HG03442 (cell line): ENCODE results near the gene SLC22A17.
A peak's percentile ranks its signal among the peaks of the same experiment; 100 is the strongest.

Experiments
- ATAC-seq: cut with Tn5 transposase; IDR thresholded peaks from one replicate; pipeline ENCODE4 v1.9.1; 2021; ENCODE audit warnings: mild to moderate bottlenecking, moderate library complexity; ENCODE audit not compliant: unreplicated experiment

Gene SLC22A17

GRCh38 chr14:23382276-23382675, 29.6 kb upstream of the SLC22A17 start:
- ATAC-seq: no peak

GRCh38 chr14:23381871-23382270, 29.2 kb upstream of the SLC22A17 start:
- no peak for ATAC-seq

DNA sequence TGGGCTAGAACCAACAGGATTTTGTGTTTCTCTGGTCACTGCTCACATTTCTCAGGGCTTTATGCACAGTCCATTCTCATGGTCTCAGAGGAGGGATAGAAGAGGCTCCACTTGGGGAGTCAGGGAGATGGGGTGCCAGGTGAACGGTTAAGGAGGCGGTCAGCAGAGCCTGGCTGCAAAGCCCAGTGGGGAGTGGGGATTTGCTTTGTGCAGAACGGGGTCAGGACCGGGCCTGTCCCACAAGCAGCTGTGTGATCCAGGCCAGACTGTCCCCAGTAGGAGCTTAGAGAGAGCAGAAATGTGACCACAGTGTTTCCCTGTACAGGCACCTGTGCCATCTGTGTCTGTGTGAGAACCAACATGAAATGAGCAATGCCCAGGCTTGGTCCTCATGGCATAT, 28.3 kb upstream of the SLC22A17 start:
- no peak for ATAC-seq

DNA sequence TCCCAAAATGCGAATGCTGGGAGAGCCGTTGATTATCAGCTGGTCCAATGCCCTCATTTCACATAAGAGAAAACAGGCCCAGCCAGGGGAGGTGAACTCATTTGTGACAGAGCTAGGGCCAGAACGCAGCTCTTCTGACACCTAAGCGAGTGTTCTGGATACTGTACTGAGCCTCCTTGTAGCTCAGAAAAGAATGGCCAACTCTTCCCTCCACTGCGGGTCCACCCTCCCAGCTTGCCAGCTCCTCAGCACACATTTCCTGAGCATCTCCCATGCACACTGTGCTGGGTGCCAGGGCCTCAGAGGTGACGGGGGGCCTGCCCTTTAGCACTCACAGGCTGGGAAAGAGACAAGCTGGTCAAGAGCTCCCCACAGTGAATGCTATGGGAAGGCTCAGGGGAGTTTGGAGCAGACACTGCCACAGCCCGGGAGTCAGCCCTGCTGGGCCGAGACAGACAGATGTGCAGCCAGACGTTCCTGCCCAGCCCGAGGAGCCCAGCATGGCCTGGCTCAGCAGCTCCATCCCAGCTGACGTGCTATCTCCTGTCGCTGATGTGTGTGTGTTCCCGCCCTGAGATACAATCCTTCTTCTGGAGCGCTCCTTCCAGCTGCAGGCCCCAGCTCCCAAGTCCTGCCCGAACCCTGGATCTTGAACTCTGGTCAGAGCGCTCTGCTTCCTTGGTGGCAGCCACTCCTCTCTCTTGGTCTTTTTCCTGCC, 27.7 kb upstream of the SLC22A17 start:
- ATAC-seq: no peak

DNA sequence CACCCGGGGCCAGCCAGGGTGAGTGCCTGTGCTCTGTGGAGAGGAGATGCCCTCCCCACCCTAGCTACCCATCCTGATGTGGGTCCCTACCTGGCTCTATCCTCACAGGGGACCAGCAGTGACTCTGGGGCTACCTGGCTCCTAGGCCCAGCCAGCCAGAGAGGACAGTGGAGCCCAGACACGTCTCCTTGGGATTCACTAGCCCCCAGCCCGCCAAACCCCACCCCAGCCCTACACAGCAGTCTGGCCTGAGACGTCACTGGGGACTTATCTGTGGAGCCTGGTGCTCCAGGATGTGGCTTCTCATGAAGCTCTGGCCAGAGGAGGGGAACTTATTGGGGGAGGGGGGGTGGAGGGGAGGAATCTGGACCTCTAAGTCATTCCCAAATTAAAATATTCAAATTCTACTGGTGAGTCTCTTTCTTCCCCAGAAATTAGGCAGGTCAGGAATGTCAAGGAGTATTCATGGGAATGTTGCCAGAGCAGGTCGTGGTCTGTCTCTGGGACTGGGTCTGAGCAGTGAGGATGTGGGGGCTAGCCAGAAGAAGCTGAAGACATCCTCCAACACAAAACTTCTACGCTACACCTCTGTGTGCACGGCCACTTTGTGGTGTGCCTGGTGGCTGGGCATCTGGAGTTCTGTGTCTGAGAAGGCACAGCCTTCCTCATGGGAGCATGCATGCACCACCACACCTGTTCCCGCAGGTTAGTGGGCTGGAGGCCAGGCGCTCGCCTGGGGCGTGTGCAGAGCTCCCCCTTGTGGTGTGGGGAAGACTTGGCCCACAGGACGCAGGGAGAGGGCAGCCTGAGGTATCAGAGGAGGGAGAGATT, 26.9 kb upstream of the SLC22A17 start:
- ATAC-seq: peak; percentile 46

GRCh38 chr14:23378612-23379220, 26.0 kb upstream of the SLC22A17 start:
- ATAC-seq: no peak

- no peak for ATAC-seq
Measured at GRCh38 chr14:23377573-23378563, 25.2 kb upstream of the SLC22A17 start.

DNA sequence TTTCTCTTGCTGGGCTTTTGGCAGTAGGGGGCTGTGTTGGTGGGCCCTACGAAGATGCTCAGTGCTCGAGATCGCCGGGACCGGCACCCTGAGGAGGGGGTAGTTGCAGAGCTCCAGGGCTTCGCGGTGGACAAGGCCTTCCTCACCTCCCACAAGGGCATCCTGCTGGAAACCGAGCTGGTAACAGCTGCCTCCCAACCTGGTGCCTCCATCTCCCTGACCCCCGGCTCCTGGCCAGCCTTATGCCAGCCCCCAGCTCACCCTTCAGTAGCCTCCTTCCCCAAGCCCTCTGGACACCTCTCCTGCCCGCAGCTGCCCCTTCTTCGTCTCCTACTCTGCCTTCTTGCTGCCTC, 24.5 kb upstream of the SLC22A17 start:
- ATAC-seq: no peak

DNA sequence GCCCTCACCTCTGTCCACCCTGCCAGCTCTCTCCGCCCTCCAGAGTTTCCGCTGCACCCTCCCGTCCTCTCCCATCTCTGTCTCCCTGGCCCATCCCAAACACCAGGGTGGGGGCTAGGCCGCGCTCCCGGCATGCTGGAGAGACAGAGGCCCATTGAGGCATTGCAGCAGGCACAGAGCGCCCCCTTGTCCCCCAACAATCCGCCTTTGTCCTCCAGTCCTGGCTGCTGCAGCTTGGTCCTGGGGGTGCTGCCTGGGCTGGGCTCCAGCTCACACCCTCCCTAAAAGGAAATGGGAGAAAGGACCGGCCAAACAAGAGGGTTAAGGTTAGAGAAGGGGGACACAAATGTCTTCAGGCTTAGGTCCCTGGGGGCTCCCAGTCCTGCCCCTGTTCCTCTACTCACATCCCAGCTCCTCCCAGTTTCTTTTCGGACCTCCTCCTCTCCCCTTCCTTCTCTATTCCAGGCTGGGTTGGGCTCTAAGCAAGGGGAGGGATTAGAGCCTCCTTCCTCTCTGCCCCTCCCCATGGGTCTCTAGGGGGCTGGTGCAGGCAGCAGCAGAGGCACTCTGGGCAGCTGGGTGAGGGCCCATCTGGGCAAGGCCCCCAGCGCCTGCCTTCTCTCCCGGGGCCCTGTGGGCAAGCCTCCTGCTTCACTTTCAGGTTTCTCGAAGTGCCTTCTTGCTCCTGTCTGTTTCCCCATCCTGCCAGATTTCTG, 24.0 kb upstream of the SLC22A17 start, which contains the start of gene CMTM5:
TSS of gene CMTM5 (plus strand) at position 565 of the 716 bp plus-strand sequence. CDS start 206 bp downstream, outside the sequence.
- ATAC-seq: no peak

DNA sequence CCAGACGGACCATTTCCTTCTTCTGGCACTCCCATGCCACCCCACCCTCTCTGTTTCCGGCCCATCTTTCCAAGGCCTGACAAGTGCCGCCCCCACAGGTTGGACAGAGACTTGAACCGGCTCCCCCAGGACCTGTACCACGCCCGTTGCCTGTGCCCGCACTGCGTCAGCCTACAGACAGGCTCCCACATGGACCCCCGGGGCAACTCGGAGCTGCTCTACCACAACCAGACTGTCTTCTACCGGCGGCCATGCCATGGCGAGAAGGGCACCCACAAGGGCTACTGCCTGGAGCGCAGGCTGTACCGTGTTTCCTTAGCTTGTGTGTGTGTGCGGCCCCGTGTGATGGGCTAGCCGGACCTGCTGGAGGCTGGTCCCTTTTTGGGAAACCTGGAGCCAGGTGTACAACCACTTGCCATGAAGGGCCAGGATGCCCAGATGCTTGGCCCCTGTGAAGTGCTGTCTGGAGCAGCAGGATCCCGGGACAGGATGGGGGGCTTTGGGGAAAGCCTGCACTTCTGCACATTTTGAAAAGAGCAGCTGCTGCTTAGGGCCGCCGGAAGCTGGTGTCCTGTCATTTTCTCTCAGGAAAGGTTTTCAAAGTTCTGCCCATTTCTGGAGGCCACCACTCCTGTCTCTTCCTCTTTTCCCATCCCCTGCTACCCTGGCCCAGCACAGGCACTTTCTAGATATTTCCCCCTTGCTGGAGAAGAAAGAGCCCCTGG, 23.0 kb upstream of the SLC22A17 start:
- no peak for ATAC-seq

GRCh38 chr14:23373041-23373440, 20.4 kb upstream of the SLC22A17 start:
- no peak for ATAC-seq

GRCh38 chr14:23372509-23372908, 19.8 kb upstream of the SLC22A17 start, which contains the start of gene IL25:
Gene IL25 (plus strand): TSS chr14:23372809.
- ATAC-seq: no peak

- no peak for ATAC-seq
Measured at GRCh38 chr14:23371865-23372264, 19.2 kb upstream of the SLC22A17 start.

GRCh38 chr14:23370221-23370620, 17.5 kb upstream of the SLC22A17 start:
- no peak for ATAC-seq

GRCh38 chr14:23366426-23366921, 13.8 kb upstream of the SLC22A17 start:
- no peak for ATAC-seq

GRCh38 chr14:23365732-23366425, 13.2 kb upstream of the SLC22A17 start:
- ATAC-seq: no peak

- no peak for ATAC-seq
Measured at GRCh38 chr14:23365036-23365731, 12.5 kb upstream of the SLC22A17 start, which contains the start of gene EFS. Gene EFS (minus strand): TSS chr14:23365172. CDS start chr14:23365025, 147 bp downstream.
